Measurements from ENCODE around the gene BEST3.

BEST3 gene

DNA sequence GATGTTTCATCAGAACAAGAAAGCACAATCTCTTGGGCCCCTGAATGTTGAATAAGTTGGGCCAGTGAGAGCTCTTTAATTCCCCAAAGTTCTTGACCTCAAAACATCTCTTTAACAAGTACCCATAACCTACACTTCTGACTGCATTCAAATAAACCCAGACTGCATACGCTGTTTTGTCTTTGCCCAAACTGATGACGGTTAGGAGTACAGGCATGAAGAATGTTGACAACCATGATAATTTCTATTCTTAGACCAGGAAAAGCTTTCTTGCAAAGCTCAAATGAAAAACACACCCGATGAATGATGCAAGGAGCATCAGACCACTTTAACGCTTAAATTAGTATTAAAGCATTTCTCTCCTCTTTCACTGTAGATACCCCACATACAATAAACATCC, 27.8 kb upstream of the BEST3 start:
- ChIA-PET POLR2A (no interaction called here), CTCF (interaction anchor here (0.7 to 1.9 kb wide), 2 partner anchors 9 to 11 kb away, joined by 3 to 9 read pairs; partner anchors contain the start of gene RAB3IP)
- Histone ChIP-seq H3K27ac (ENCODE audit: insufficient read depth in 1 of 2, low read depth in 1 of 2, low read length in 2 of 2, poor library complexity in 1 of 2, severe bottlenecking in 2 of 2) (no peak overlapping the region), H3K27me3 (replicated peaks in 2 of 5; ENCODE audit: control insufficient read depth in 4 of 5, insufficient read depth in 5 of 5, low read length in 4 of 5) (no peaks in the 10 kb centered on the region), H3K36me3 (ENCODE audit: control insufficient read depth in 4 of 4, insufficient read depth in 4 of 4, low read length in 3 of 4) (no peaks in the 10 kb centered on the region), H3K4me1 (ENCODE audit: control extremely low read depth in 1 of 4, control insufficient read depth in 4 of 4, insufficient read depth in 4 of 4, low read length in 3 of 4) (no peaks in the 10 kb centered on the region), H3K4me3 (ENCODE audit: control insufficient read depth in 1 of 7, extremely low read depth in 1 of 7, insufficient read depth in 4 of 7, low read depth in 2 of 7, low read length in 6 of 7) (no peak overlapping the region), H3K9me3 (ENCODE audit: control extremely low read depth in 1 of 5, control insufficient read depth in 4 of 5, insufficient read depth in 2 of 5, low read depth in 1 of 5, low read length in 4 of 5) (peaks cover 0 to 3% (median 0%) of the 10 kb centered on the region in 5 experiments)
- no peak for DNase-seq
- WGBS (ENCODE audit: insufficient coverage), result 100% methylated on average over 3 of the region's 4 CpGs

DNA sequence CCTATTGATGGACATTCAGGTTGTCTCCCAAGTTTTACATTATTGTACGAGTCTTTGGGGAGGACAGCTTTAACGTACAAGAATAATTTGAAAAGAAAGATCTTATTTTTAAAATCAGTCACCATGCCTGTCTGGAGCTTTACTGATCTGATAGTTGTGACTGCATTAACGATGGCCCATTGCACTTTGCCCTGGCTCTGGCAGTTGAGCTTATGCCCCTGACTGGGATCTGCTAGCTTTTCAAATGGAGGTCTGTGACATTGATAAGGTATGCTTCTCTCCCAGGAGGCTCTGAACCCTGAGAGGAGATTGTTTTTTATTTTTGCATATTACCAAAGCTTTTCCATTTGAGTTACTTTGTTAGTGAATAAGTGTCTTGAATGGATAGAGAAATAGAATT, 21.6 kb upstream of the BEST3 start:
- Histone ChIP-seq H3K27ac (ENCODE audit: insufficient read depth in 1 of 2, low read depth in 1 of 2, low read length in 2 of 2, poor library complexity in 1 of 2, severe bottlenecking in 2 of 2) (no peak overlapping the region), H3K27me3 (replicated peaks in 2 of 5; ENCODE audit: control insufficient read depth in 4 of 5, insufficient read depth in 5 of 5, low read length in 4 of 5) (no peaks in the 10 kb centered on the region), H3K4me3 (ENCODE audit: control insufficient read depth in 1 of 7, extremely low read depth in 1 of 7, insufficient read depth in 4 of 7, low read depth in 2 of 7, low read length in 6 of 7) (no peak overlapping the region), H3K4me1 (ENCODE audit: control extremely low read depth in 1 of 4, control insufficient read depth in 4 of 4, insufficient read depth in 4 of 4, low read length in 3 of 4) (no peaks in the 10 kb centered on the region), H3K9me3 (ENCODE audit: control extremely low read depth in 1 of 5, control insufficient read depth in 4 of 5, insufficient read depth in 2 of 5, low read depth in 1 of 5, low read length in 4 of 5) (peaks cover 0 to 3% (median 0%) of the 10 kb centered on the region in 5 experiments), H3K36me3 (ENCODE audit: control insufficient read depth in 4 of 4, insufficient read depth in 4 of 4, low read length in 3 of 4) (no peaks in the 10 kb centered on the region)
- 96% methylated on average over 3 of the region's 3 CpGs for WGBS (ENCODE audit: insufficient coverage)
- POLR2A ChIA-PET, result no interaction called here
- no peak for DNase-seq
- CTCF ChIA-PET, result no interaction called here

DNA sequence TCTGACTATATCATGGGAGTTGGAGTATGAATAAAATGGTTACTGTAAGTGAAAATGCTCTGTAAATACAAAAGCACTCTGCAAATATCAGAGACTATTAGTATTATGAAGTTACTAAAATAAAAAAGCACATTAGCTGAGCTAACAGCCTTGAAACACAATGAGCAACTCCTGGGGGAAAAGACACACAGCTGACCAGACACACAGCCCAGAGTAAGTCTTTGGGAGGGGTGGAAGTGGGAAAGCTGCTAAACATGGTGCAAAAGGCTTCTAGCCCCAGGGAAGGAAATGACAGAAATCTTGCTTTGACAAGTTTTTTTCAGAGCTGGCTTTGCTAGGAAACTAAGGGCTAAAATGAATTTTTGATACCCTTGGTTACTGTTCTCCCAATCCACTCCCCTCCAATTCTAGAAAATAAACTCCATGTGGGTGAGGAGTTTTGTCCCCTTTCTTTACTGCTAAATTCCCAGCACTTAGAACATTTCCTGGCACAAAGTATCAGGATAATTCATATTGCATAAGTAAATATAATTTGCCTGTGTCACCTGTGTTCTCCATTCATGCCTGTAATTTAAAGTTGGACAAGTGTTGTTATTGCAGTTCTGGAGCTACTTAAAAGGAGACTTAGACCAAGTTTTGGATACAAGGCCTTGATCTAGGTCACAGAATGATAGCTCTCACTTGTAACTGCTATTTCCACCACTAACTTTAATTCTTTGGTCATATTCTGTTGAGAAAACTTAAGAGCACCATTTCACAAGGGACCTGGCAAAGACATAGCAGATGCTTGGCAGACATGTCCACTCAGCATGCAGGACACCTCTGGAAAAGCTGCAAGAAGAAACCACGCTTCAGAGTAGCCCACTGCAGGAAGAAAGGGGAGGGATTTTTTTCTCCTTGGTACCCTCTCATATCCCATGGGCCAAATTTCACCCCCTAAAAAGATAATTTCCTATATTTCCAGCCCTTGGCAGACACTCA, 20.5 kb upstream of the BEST3 start:
- WGBS (ENCODE audit: insufficient coverage), result no CpG with 5 or more reads among the region's 1 CpG
- Histone ChIP-seq H3K27me3 (replicated peaks in 2 of 5; ENCODE audit: control insufficient read depth in 4 of 5, insufficient read depth in 5 of 5, low read length in 4 of 5) (no peaks in the 10 kb centered on the region), H3K4me3 (ENCODE audit: control insufficient read depth in 1 of 7, extremely low read depth in 1 of 7, insufficient read depth in 4 of 7, low read depth in 2 of 7, low read length in 6 of 7) (no peak overlapping the region), H3K4me1 (ENCODE audit: control extremely low read depth in 1 of 4, control insufficient read depth in 4 of 4, insufficient read depth in 4 of 4, low read length in 3 of 4) (no peaks in the 10 kb centered on the region), H3K36me3 (ENCODE audit: control insufficient read depth in 4 of 4, insufficient read depth in 4 of 4, low read length in 3 of 4) (no peaks in the 10 kb centered on the region), H3K9me3 (ENCODE audit: control extremely low read depth in 1 of 5, control insufficient read depth in 4 of 5, insufficient read depth in 2 of 5, low read depth in 1 of 5, low read length in 4 of 5) (peaks cover 0 to 3% (median 0%) of the 10 kb centered on the region in 5 experiments), H3K27ac (ENCODE audit: insufficient read depth in 1 of 2, low read depth in 1 of 2, low read length in 2 of 2, poor library complexity in 1 of 2, severe bottlenecking in 2 of 2) (no peak overlapping the region)
- ChIA-PET CTCF (no interaction called here), POLR2A (no interaction called here)
- no peak for DNase-seq

DNA sequence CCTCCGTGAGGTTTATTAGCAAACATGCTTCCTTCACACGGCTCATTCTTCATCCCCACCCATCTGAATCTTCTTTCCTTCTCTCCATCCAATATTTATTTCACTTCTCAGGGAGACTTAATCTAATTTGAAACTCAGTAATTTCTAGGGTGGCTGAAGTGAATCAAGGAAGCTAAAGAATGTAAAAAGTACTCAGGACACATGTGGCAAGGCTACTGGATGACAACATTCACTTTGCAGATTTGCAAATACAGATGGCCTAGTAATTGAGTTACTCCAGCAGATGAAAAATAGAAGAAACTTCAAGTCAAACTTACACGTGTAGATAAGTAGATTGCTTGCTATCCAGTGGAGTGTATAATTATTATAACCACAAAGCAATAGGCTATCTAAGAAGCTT, 15.4 kb upstream of the BEST3 start:
- DNase-seq, result no peak
- no peak overlapping the region for H3K4me3 ChIP-seq (ENCODE audit: control insufficient read depth in 1 of 7, extremely low read depth in 1 of 7, insufficient read depth in 4 of 7, low read depth in 2 of 7, low read length in 6 of 7)
- peaks cover 0 to 3% (median 0%) of the 10 kb centered on the region in 4 experiments for H3K4me1 ChIP-seq (ENCODE audit: control extremely low read depth in 1 of 4, control insufficient read depth in 4 of 4, insufficient read depth in 4 of 4, low read length in 3 of 4)
- H3K9me3 ChIP-seq (ENCODE audit: control extremely low read depth in 1 of 5, control insufficient read depth in 4 of 5, insufficient read depth in 2 of 5, low read depth in 1 of 5, low read length in 4 of 5), result no peaks in the 10 kb centered on the region
- H3K27ac ChIP-seq (ENCODE audit: insufficient read depth in 1 of 2, low read depth in 1 of 2, low read length in 2 of 2, poor library complexity in 1 of 2, severe bottlenecking in 2 of 2), result no peak overlapping the region
- ChIA-PET CTCF (no interaction called here), POLR2A (no interaction called here)
- WGBS (ENCODE audit: insufficient coverage), result 100% methylated on average over 1 of the region's 3 CpGs
- H3K27me3 ChIP-seq (replicated peaks in 2 of 5; ENCODE audit: control insufficient read depth in 4 of 5, insufficient read depth in 5 of 5, low read length in 4 of 5), result no peaks in the 10 kb centered on the region
- H3K36me3 ChIP-seq (ENCODE audit: control insufficient read depth in 4 of 4, insufficient read depth in 4 of 4, low read length in 3 of 4), result no peaks in the 10 kb centered on the region

DNA sequence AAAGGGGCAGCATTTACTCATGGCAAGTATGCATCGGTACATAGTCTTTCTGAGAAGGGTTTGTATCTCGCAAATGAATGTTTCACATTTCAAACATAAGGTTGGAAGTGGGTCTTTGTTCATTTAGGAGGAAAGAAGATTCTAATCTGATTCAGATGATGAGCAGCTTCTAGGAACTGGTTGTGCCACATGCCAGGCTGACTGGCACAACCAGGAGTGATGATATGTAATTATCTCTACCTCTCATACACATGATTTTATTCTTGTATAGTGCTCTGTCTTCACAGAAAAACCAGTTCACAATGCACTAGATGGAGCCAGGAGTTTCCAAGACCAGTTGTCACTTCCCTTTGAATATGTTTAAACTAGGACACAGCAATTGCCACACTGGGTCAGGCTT, 13.7 kb upstream of the BEST3 start:
- Histone ChIP-seq H3K36me3 (ENCODE audit: control insufficient read depth in 4 of 4, insufficient read depth in 4 of 4, low read length in 3 of 4) (no peaks in the 10 kb centered on the region), H3K27me3 (replicated peaks in 2 of 5; ENCODE audit: control insufficient read depth in 4 of 5, insufficient read depth in 5 of 5, low read length in 4 of 5) (no peaks in the 10 kb centered on the region), H3K4me1 (ENCODE audit: control extremely low read depth in 1 of 4, control insufficient read depth in 4 of 4, insufficient read depth in 4 of 4, low read length in 3 of 4) (peaks cover 0 to 3% (median 0%) of the 10 kb centered on the region in 4 experiments), H3K9me3 (ENCODE audit: control extremely low read depth in 1 of 5, control insufficient read depth in 4 of 5, insufficient read depth in 2 of 5, low read depth in 1 of 5, low read length in 4 of 5) (peaks cover 0 to 1% (median 0%) of the 10 kb centered on the region in 5 experiments), H3K4me3 (ENCODE audit: control insufficient read depth in 1 of 7, extremely low read depth in 1 of 7, insufficient read depth in 4 of 7, low read depth in 2 of 7, low read length in 6 of 7) (no peak overlapping the region), H3K27ac (ENCODE audit: insufficient read depth in 1 of 2, low read depth in 1 of 2, low read length in 2 of 2, poor library complexity in 1 of 2, severe bottlenecking in 2 of 2) (no peak overlapping the region)
- 100% methylated on average over 2 of the region's 2 CpGs for WGBS (ENCODE audit: insufficient coverage)
- ChIA-PET POLR2A (no interaction called here), CTCF (no interaction called here)
- no peak for DNase-seq

DNA sequence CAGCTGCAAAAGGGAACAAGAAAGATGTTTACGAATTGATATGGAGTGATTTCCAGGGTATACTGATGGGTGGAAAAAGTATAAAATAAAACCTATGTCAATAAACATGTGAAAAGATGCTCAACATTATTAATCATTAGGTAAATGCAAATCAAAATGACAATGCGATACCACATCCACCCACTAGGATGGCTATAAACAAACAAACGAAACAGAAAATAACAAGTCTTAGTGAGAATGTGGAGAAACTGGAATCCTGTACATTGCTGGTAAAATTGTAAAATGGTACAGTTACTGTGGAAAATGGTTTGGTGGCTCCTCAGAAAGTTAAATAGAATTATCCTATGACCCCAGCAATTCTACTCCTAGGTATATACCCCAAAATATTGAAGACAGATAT, 9.5 kb upstream of the BEST3 start:
- CTCF ChIA-PET, result no interaction called here

DNA sequence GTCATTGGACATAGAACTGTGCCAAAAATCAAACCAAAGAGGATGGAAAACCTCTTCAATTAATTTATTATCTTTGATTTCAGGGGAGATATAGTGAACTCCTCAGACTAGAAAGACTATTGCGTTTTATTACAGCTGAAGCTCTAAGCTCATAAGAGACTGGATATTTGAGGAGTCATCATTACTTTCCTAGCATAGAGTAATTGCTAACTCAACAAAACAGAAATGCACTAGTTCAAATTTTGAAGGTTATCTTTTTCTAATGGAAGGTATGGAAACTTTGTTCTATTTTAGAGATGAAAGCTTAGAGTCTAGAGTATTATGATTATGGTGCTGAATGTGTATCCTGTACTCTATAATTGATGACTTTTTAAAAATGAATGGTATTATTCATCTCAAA, 5.3 kb upstream of the BEST3 start:
- Histone ChIP-seq H3K9me3 (ENCODE audit: control extremely low read depth in 1 of 5, control insufficient read depth in 4 of 5, insufficient read depth in 2 of 5, low read depth in 1 of 5, low read length in 4 of 5) (peaks cover 0 to 1% (median 0%) of the 10 kb centered on the region in 5 experiments), H3K4me1 (ENCODE audit: control extremely low read depth in 1 of 4, control insufficient read depth in 4 of 4, insufficient read depth in 4 of 4, low read length in 3 of 4) (no peaks in the 10 kb centered on the region), H3K27me3 (replicated peaks in 2 of 5; ENCODE audit: control insufficient read depth in 4 of 5, insufficient read depth in 5 of 5, low read length in 4 of 5) (no peaks in the 10 kb centered on the region), H3K27ac (ENCODE audit: insufficient read depth in 1 of 2, low read depth in 1 of 2, low read length in 2 of 2, poor library complexity in 1 of 2, severe bottlenecking in 2 of 2) (no peak overlapping the region), H3K4me3 (ENCODE audit: control insufficient read depth in 1 of 7, extremely low read depth in 1 of 7, insufficient read depth in 4 of 7, low read depth in 2 of 7, low read length in 6 of 7) (no peak overlapping the region), H3K36me3 (ENCODE audit: control insufficient read depth in 4 of 4, insufficient read depth in 4 of 4, low read length in 3 of 4) (no peaks in the 10 kb centered on the region)
- ChIA-PET CTCF (no interaction called here), POLR2A (no interaction called here)
- no CpG with 5 or more reads among the region's 1 CpG for WGBS (ENCODE audit: insufficient coverage)
- DNase-seq, result no peak

More for the DNA sequence above, 9.5 kb upstream of the BEST3 start:
- peaks cover 0 to 1% (median 0%) of the 10 kb centered on the region in 5 experiments for H3K9me3 ChIP-seq (ENCODE audit: control extremely low read depth in 1 of 5, control insufficient read depth in 4 of 5, insufficient read depth in 2 of 5, low read depth in 1 of 5, low read length in 4 of 5)
- H3K36me3 ChIP-seq (ENCODE audit: control insufficient read depth in 4 of 4, insufficient read depth in 4 of 4, low read length in 3 of 4), result no peaks in the 10 kb centered on the region
- no peak for DNase-seq
- POLR2A ChIA-PET, result no interaction called here
- no peaks in the 10 kb centered on the region for H3K27me3 ChIP-seq (replicated peaks in 2 of 5; ENCODE audit: control insufficient read depth in 4 of 5, insufficient read depth in 5 of 5, low read length in 4 of 5)
- peaks cover 0 to 3% (median 0%) of the 10 kb centered on the region in 4 experiments for H3K4me1 ChIP-seq (ENCODE audit: control extremely low read depth in 1 of 4, control insufficient read depth in 4 of 4, insufficient read depth in 4 of 4, low read length in 3 of 4)
- no peak overlapping the region for H3K27ac ChIP-seq (ENCODE audit: insufficient read depth in 1 of 2, low read depth in 1 of 2, low read length in 2 of 2, poor library complexity in 1 of 2, severe bottlenecking in 2 of 2)
- no peak overlapping the region for H3K4me3 ChIP-seq (ENCODE audit: control insufficient read depth in 1 of 7, extremely low read depth in 1 of 7, insufficient read depth in 4 of 7, low read depth in 2 of 7, low read length in 6 of 7)
- WGBS (ENCODE audit: insufficient coverage), result no CpG with 5 or more reads among the region's 3 CpGs

Measured in common myeloid progenitor, CD34-positive (primary cell).